Effector memory CD4-positive, alpha-beta T cell (primary cell): ENCODE measurements around the gene RPS6KA1.

Experiments used
- DNase-seq, 3 donors: peaks; one replicate each; pipeline ENCODE4 v3.0.0-alpha.2; 2020
- H3K27ac ChIP-seq: 2 replicates; pipeline ENCODE4 v1.7.0; 2013; ENCODE audit warnings: mild to moderate bottlenecking, low read length, moderate library complexity; ENCODE audit not compliant: insufficient read depth, poor library complexity, severe bottlenecking
- H3K27me3 ChIP-seq: replicated peaks from 2 replicates; pipeline ENCODE4 v1.7.0; 2013; ENCODE audit warnings: mild to moderate bottlenecking, low read length; ENCODE audit not compliant: insufficient read depth, control insufficient read depth, poor library complexity, severe bottlenecking
- H3K36me3 ChIP-seq: 2 replicates; pipeline ENCODE4 v1.7.0; 2013; ENCODE audit warnings: mild to moderate bottlenecking, low read length, moderate library complexity; ENCODE audit not compliant: control insufficient read depth, insufficient read depth
- H3K4me1 ChIP-seq: 2 replicates; pipeline ENCODE4 v1.7.0; 2013; ENCODE audit warnings: low read length, mild to moderate bottlenecking; ENCODE audit not compliant: control insufficient read depth, insufficient read depth, poor library complexity, severe bottlenecking
- H3K4me3 ChIP-seq: 2 replicates; pipeline ENCODE4 v1.7.0; 2013; ENCODE audit warnings: low read length, low read depth, mild to moderate bottlenecking; ENCODE audit not compliant: insufficient read depth, poor library complexity, severe bottlenecking
- H3K9me3 ChIP-seq: 2 replicates; pipeline ENCODE4 v1.7.0; 2013; ENCODE audit warnings: mild to moderate bottlenecking, low read length, moderate library complexity; ENCODE audit not compliant: control insufficient read depth

Gene RPS6KA1

GRCh38 chr1:26541431-26541815 lies 11.9 kb downstream of the RPS6KA1 start:
- no peaks in the 10 kb centered on the region for H3K27me3 ChIP-seq
- no peaks in the 10 kb centered on the region for H3K9me3 ChIP-seq
- peaks cover 5% of the 10 kb centered on the region for H3K36me3 ChIP-seq
- DNase-seq = no peak
- H3K4me1 ChIP-seq = peaks cover 64% of the 10 kb centered on the region
- no peak overlapping the region for H3K4me3 ChIP-seq
- peak overlapping the region; percentile 83 for H3K27ac ChIP-seq

DNA sequence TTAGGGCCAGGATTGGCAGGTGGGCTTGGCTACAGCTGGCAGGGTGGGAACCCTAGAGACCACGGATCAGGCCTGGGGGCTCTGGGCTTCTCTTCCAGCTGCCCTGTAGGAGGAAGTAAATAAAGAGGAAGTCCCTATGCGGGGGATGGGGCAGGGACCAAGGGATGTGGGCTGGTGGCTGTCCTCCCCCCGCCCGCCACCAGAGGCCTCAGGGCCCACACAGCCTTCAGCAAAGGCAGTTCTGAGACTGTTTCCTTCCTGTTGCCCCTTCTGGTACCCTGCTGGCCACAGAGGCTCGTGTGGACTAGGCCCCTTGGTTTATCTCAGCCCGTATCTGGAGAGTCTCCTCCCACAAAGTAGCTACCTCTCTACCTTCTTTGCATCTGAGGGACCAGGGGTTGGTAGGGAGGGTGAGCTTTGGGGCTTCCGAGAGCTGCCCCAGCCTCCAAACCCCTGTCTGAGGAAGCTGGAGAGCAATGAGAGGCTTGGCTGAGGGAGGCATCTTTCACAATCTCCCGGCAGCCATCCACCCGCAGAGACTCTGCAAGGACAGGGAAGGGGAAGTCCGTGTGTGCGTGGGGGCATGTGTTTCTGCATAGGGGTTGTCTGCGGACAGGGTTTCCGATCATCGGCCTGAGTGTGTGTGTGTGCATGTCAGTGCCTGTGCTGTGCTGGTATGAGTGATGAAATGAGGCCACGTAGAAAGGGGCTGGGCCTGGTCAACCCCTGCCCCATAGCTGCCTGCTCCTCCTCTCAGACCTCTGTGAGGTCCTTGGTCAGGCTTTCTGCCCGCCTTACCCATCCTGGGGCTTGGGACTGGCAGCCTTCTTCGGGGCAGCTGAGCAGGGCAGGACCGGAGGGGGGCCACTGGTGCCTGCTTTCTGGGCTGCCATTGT lies 12.5 kb downstream of the RPS6KA1 start:
- H3K4me1 ChIP-seq = peaks cover 71% of the 10 kb centered on the region
- H3K27ac ChIP-seq = peak overlapping the region; percentile 83

GRCh38 chr1:26542771-26543451 lies 13.3 kb downstream of the RPS6KA1 start:
- H3K9me3 ChIP-seq = no peaks in the 10 kb centered on the region
- peaks cover 3% of the 10 kb centered on the region for H3K36me3 ChIP-seq
- no peak overlapping the region for H3K4me3 ChIP-seq
- H3K27ac ChIP-seq = peak overlapping the region; percentile 83
- H3K4me1 ChIP-seq = peaks cover 79% of the 10 kb centered on the region
- DNase-seq = no peak
- H3K27me3 ChIP-seq = no peaks in the 10 kb centered on the region

More for the DNA sequence above, 12.5 kb downstream of the RPS6KA1 start:
- peak overlapping the region; percentile 22 for H3K4me3 ChIP-seq
- DNase-seq = peak; percentile 56 to 67 (median 57)
- H3K27me3 ChIP-seq = no peaks in the 10 kb centered on the region
- peaks cover 5% of the 10 kb centered on the region for H3K36me3 ChIP-seq
- H3K9me3 ChIP-seq = no peaks in the 10 kb centered on the region

DNA sequence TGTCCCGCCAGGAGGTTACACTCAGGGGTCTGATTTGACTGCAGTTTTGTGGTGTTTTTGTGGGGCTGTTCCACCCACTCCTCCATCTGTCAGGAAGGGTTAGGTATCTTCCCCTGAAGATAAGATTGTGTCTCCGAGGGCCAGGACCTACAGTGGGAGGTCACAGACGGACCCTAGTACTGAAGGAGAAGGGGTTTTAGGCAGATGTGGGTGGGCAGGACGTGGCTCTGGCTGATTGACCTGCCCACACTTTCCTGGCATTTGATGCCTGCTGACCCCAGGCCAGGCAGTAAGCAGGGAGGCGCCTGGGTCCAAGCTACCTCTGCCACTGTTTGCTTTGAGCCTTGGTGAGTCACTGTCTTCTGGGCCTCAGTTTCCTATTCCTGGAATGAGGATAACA lies 13.9 kb downstream of the RPS6KA1 start:
- no peaks in the 10 kb centered on the region for H3K27me3 ChIP-seq
- H3K4me3 ChIP-seq = no peak overlapping the region
- no peak for DNase-seq
- peak overlapping the region; percentile 83 for H3K27ac ChIP-seq
- H3K36me3 ChIP-seq = peaks cover 9% of the 10 kb centered on the region
- no peaks in the 10 kb centered on the region for H3K9me3 ChIP-seq
- peaks cover 80% of the 10 kb centered on the region for H3K4me1 ChIP-seq

GRCh38 chr1:26544126-26544525 lies 14.6 kb downstream of the RPS6KA1 start:
- Histone ChIP-seq H3K36me3 (peaks cover 16% of the 10 kb centered on the region), H3K27ac (peak overlapping the region; percentile 83), H3K4me1 (peaks cover 75% of the 10 kb centered on the region), H3K4me3 (no peak overlapping the region), H3K27me3 (no peaks in the 10 kb centered on the region), H3K9me3 (no peaks in the 10 kb centered on the region)
- DNase-seq = no peak

DNA sequence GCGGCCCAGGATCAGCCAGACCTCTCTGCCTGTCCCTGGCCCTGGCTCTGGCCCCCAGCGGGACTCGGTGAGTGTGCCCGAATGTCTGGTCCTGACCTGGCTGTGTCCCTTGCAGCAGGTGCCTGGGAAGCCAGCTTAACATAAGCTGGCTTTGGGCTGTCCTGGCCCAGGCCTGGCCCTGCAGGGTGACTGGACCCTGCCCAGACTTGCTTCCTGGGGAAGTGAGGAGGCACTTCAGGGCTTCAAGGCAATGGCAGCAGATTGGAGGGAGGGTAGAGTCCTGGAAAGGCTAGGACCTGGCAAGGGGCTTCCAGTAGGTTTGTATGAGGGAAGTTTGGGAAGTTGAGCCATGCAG lies 16.4 kb downstream of the RPS6KA1 start:
- DNase-seq = no peak
- H3K27ac ChIP-seq = peak overlapping the region; percentile 73
- H3K4me3 ChIP-seq = peak overlapping the region; percentile 77
- peaks cover 21% of the 10 kb centered on the region for H3K36me3 ChIP-seq
- no peaks in the 10 kb centered on the region for H3K9me3 ChIP-seq
- H3K27me3 ChIP-seq = no peaks in the 10 kb centered on the region
- peaks cover 59% of the 10 kb centered on the region for H3K4me1 ChIP-seq

- Histone ChIP-seq H3K36me3 (peaks cover 26% of the 10 kb centered on the region), H3K4me3 (peak overlapping the region; percentile 77), H3K27ac (peak overlapping the region; percentile 73), H3K9me3 (no peaks in the 10 kb centered on the region), H3K27me3 (no peaks in the 10 kb centered on the region), H3K4me1 (peaks cover 56% of the 10 kb centered on the region)
- DNase-seq = no peak
Measured at GRCh38 chr1:26546375-26546774, 16.8 kb downstream of the RPS6KA1 start.

- Histone ChIP-seq H3K27me3 (no peaks in the 10 kb centered on the region), H3K9me3 (no peaks in the 10 kb centered on the region), H3K36me3 (peaks cover 30% of the 10 kb centered on the region), H3K4me1 (peaks cover 52% of the 10 kb centered on the region), H3K4me3 (peak overlapping the region; percentile 77), H3K27ac (peak overlapping the region; percentile 73)
- no peak for DNase-seq
Measured at GRCh38 chr1:26546819-26547218, 17.3 kb downstream of the RPS6KA1 start.

DNA sequence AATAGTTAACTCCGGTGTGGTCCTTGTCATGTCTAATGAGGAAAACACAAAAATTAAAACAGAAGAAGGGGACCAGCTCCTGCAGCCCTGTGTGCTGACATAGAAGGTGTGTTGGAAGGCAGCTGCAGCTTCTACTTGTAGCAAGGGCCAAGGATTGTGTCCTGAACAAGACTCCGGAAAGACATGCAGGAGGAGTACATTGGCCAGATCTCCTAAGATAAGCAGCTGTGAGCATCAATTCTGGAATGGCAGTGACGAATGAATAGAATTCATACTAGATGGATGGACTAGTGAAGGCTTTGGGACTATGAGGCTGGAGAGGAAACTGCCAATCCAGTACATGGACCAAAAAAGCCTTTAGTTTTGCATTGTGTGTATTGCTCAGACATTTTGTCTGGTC lies 19.3 kb downstream of the RPS6KA1 start:
- H3K4me1 ChIP-seq = peaks cover 33% of the 10 kb centered on the region
- DNase-seq = no peak
- H3K9me3 ChIP-seq = no peaks in the 10 kb centered on the region
- H3K27ac ChIP-seq = no peak overlapping the region
- H3K27me3 ChIP-seq = no peaks in the 10 kb centered on the region
- H3K4me3 ChIP-seq = no peak overlapping the region
- peaks cover 47% of the 10 kb centered on the region for H3K36me3 ChIP-seq

DNA sequence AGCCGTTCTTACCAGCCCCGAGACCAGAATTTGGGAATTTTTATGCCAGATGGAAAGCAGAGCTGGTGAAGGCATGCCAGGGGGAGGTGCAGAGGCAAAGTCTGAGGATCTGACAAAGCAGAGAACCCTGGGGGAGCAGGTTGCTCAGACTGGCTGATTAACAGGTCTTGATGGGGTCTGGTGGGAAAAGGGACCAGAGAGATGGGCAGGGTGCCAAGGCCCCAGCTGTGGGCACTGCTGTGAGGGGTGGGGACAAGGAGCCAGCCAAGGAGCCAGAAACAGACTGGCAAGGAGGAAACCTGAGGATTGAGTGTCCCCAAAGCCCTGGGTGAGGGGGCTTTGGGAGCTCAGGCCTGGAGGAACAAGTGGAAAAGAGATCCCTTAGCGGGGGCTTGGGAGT lies 21.4 kb downstream of the RPS6KA1 start:
- H3K9me3 ChIP-seq = no peaks in the 10 kb centered on the region
- peaks cover 68% of the 10 kb centered on the region for H3K36me3 ChIP-seq
- DNase-seq = no peak
- H3K27me3 ChIP-seq = no peaks in the 10 kb centered on the region
- H3K4me3 ChIP-seq = no peak overlapping the region
- H3K27ac ChIP-seq = no peak overlapping the region
- peaks cover 21% of the 10 kb centered on the region for H3K4me1 ChIP-seq
